IMR-90 (cell line): ENCODE data around the gene ARHGEF17. TPM values are rescaled to one million over a fixed set of nuclear protein-coding genes. Genes with fewer than 3 reads are reported as not detected.

Source experiments
- ATAC-seq: fragments of 200-7000 bp; cut with Tn5 transposase; 2 replicates; pipeline ENCODE4 v1.9.1; 2020; ENCODE audit warnings: low read depth, mild to moderate bottlenecking, moderate library complexity
- BruUV-seq: library from RNA; stranded (reverse); fragments of 400-500 nt; replicated peaks from 2 replicates; lab custom pipeline; 2021; lab: Mats Ljungman, UMichigan
- CTCF ChIA-PET: fragments of 300-600 bp; formaldehyde crosslinking; extraction: SDS; loops from one replicate; lab custom pipeline; 2021; ENCODE audit warnings: antibody characterized with exemption; lab: Yijun Ruan, JAX
- POLR2A ChIA-PET: fragments of 300-600 bp; sonication (Branson Sonifier 250); formaldehyde crosslinking; loops from one replicate; lab custom pipeline; 2022; ENCODE audit warnings: antibody characterized with exemption; ENCODE audit not compliant: unreplicated experiment; lab: Charles Lee
- DNase-seq: peaks from one replicate; pipeline ENCODE4 v3.0.0; 2013
- H2AFZ ChIP-seq: replicated peaks from 2 replicates; pipeline ENCODE3; 2013; ENCODE audit warnings: low read length, mild to moderate bottlenecking; ENCODE audit not compliant: poor library complexity
- H2AK5ac ChIP-seq: 2 replicates; pipeline ENCODE4 v1.6.1; 2013; ENCODE audit warnings: low read depth, low read length, inconsistent platforms
- H2AK9ac ChIP-seq: replicated peaks from 2 replicates; pipeline ENCODE3; 2013; ENCODE audit warnings: mild to moderate bottlenecking, low read depth, low read length, moderate library complexity; ENCODE audit not compliant: poor library complexity
- H2BK120ac ChIP-seq: 2 replicates; pipeline ENCODE4 v1.6.1; 2013; ENCODE audit warnings: low read depth, low read length, inconsistent platforms
- H2BK15ac ChIP-seq: 3 replicates; pipeline ENCODE4 v1.6.1; 2013; ENCODE audit warnings: low read depth, low read length, inconsistent platforms
- H2BK20ac ChIP-seq: 2 replicates; pipeline ENCODE4 v1.6.1; 2013; ENCODE audit warnings: low read depth, mild to moderate bottlenecking, inconsistent platforms, low read length, moderate library complexity
- H2BK5ac ChIP-seq: 2 replicates; pipeline ENCODE4 v1.6.1; 2013; ENCODE audit warnings: mild to moderate bottlenecking, low read depth, low read length, inconsistent platforms; ENCODE audit not compliant: poor library complexity, severe bottlenecking
- H3K14ac ChIP-seq: replicated peaks from 2 replicates; pipeline ENCODE4 v1.6.1; 2013; ENCODE audit warnings: low read depth, low read length, inconsistent platforms
- H3K18ac ChIP-seq: 2 replicates; pipeline ENCODE4 v1.6.1; 2013; ENCODE audit warnings: low read depth, low read length, control low read depth
- H3K23ac ChIP-seq: 2 replicates; pipeline ENCODE4 v1.6.1; 2013; ENCODE audit warnings: low read depth, low read length, inconsistent platforms
- H3K27ac ChIP-seq: 2 replicates; pipeline ENCODE4 v1.5.1; 2013; ENCODE audit warnings: mild to moderate bottlenecking, control low read depth, low read length; ENCODE audit not compliant: insufficient read depth
- H3K27me3 ChIP-seq: 2 replicates; pipeline ENCODE4 v1.6.1; 2013; ENCODE audit warnings: low read length; ENCODE audit not compliant: control insufficient read depth, insufficient read depth
- H3K36me3 ChIP-seq: 2 replicates; pipeline ENCODE4 v1.6.1; 2013; ENCODE audit warnings: low read length, mixed read lengths; ENCODE audit not compliant: control insufficient read depth, insufficient read depth
- H3K4ac ChIP-seq: 2 replicates; pipeline ENCODE4 v1.6.1; 2013; ENCODE audit warnings: low read depth, low read length, inconsistent platforms
- H3K4me1 ChIP-seq: 2 replicates; pipeline ENCODE4 v1.6.1; 2013; ENCODE audit warnings: low read length, mixed read lengths; ENCODE audit not compliant: control insufficient read depth, insufficient read depth
- H3K4me2 ChIP-seq: 2 replicates; pipeline ENCODE4 v1.6.1; 2013; ENCODE audit warnings: low read depth, mild to moderate bottlenecking, control low read depth, low read length, moderate library complexity
- H3K4me3 ChIP-seq: 2 replicates; pipeline ENCODE4 v1.5.1; 2013; ENCODE audit warnings: low read depth, mild to moderate bottlenecking, control low read depth, low read length, moderate library complexity; ENCODE audit not compliant: insufficient read depth
- H3K56ac ChIP-seq: 2 replicates; pipeline ENCODE4 v1.6.1; 2013; ENCODE audit warnings: low read length, inconsistent platforms; ENCODE audit not compliant: insufficient read depth; ENCODE audit errors: extremely low read depth
- H3K79me1 ChIP-seq, 2 experiments: 2 replicates each; pipeline ENCODE4 v1.6.1; 2013; ENCODE audit warnings: low read length in 2 of 2, inconsistent platforms in 1 of 2, low read depth in 1 of 2
- H3K9ac ChIP-seq: 2 replicates; pipeline ENCODE4 v1.6.1; 2013; ENCODE audit warnings: low read depth, low read length, control low read depth
- H3K9me1 ChIP-seq: 2 replicates; pipeline ENCODE4 v1.6.1; 2013; ENCODE audit warnings: low read length, inconsistent platforms; ENCODE audit not compliant: insufficient read depth
- H3K9me3 ChIP-seq: 2 replicates; pipeline ENCODE4 v1.6.1; 2013; ENCODE audit warnings: low read length; ENCODE audit not compliant: control insufficient read depth, insufficient read depth
- H4K20me1 ChIP-seq: 2 replicates; pipeline ENCODE4 v1.6.1; 2013; ENCODE audit warnings: low read length, inconsistent platforms; ENCODE audit not compliant: insufficient read depth
- H4K5ac ChIP-seq: 2 replicates; pipeline ENCODE4 v1.6.1; 2013; ENCODE audit warnings: mild to moderate bottlenecking, low read depth, low read length, control low read depth
- H4K8ac ChIP-seq, 2 experiments: 2 replicates each; pipeline ENCODE4 v1.6.1; 2013; ENCODE audit warnings: low read depth in 2 of 2, low read length in 2 of 2, control low read depth in 1 of 2, inconsistent platforms in 1 of 2
- H4K91ac ChIP-seq: 2 replicates; pipeline ENCODE4 v1.6.1; 2013; ENCODE audit warnings: low read depth, low read length, inconsistent platforms; ENCODE audit not compliant: insufficient read depth
- BHLHE40 ChIP-seq: fragments of 150-350 bp; IDR thresholded peaks from 2 replicates; pipeline ENCODE4 v1.6.1; 2016; ENCODE audit warnings: mild to moderate bottlenecking, low read depth, low read length
- CEBPB ChIP-seq: IDR thresholded peaks from 2 replicates; pipeline ENCODE4 v1.6.1; 2012; ENCODE audit warnings: low read depth, low read length, improper control_type of control experiment
- CHD1 ChIP-seq: IDR thresholded peaks from 2 replicates; pipeline ENCODE4 v1.6.1; 2012; ENCODE audit warnings: low read depth, low read length, improper control_type of control experiment
- CTCF ChIP-seq: conservative IDR thresholded peaks from 2 replicates; pipeline ENCODE4 v1.5.1; 2012; ENCODE audit warnings: mild to moderate bottlenecking, low read depth, low read length, improper control_type of control experiment
- ELK1 ChIP-seq: fragments of 150-350 bp; IDR thresholded peaks from 2 replicates; pipeline ENCODE4 v1.6.1; 2016; ENCODE audit warnings: low read depth, mild to moderate bottlenecking, low read length, moderate library complexity, borderline replicate concordance
- FOS ChIP-seq: fragments of 150-350 bp; IDR thresholded peaks from 2 replicates; pipeline ENCODE4 v1.6.1; 2016; ENCODE audit warnings: low read depth, low read length
- MAFK ChIP-seq: IDR thresholded peaks from 2 replicates; pipeline ENCODE4 v1.6.1; 2012; ENCODE audit warnings: low read depth, low read length, improper control_type of control experiment
- MAZ ChIP-seq: IDR thresholded peaks from 2 replicates; pipeline ENCODE4 v1.6.1; 2012; ENCODE audit warnings: low read depth, mild to moderate bottlenecking, low read length, improper control_type of control experiment, moderate library complexity, borderline replicate concordance
- MXI1 ChIP-seq: IDR thresholded peaks from 2 replicates; pipeline ENCODE4 v1.6.1; 2012; ENCODE audit warnings: low read depth, mild to moderate bottlenecking, low read length, moderate library complexity, borderline replicate concordance
- NFE2L2 ChIP-seq: fragments of 150-350 bp; IDR thresholded peaks from 2 replicates; pipeline ENCODE4 v1.6.1; 2016; ENCODE audit warnings: low read depth, mild to moderate bottlenecking, low read length
- POLR2A ChIP-seq: IDR thresholded peaks from 2 replicates; pipeline ENCODE4 v1.6.1; 2012; ENCODE audit warnings: mild to moderate bottlenecking, low read depth, low read length
- RAD21 ChIP-seq: IDR thresholded peaks from 2 replicates; pipeline ENCODE4 v1.6.1; 2012; ENCODE audit warnings: low read length, improper control_type of control experiment
- RCOR1 ChIP-seq: IDR thresholded peaks from 2 replicates; pipeline ENCODE4 v1.6.1; 2012; ENCODE audit warnings: mild to moderate bottlenecking, low read length, improper control_type of control experiment; ENCODE audit not compliant: insufficient replicate concordance
- RFX5 ChIP-seq: IDR thresholded peaks from 2 replicates; pipeline ENCODE4 v1.8.0; 2012; ENCODE audit warnings: low read depth, mild to moderate bottlenecking, low read length, moderate library complexity
- SMC3 ChIP-seq: fragments of 150-350 bp; IDR thresholded peaks from 2 replicates; pipeline ENCODE4 v1.6.1; 2016; ENCODE audit warnings: low read depth, mild to moderate bottlenecking, antibody characterized with exemption, low read length, moderate library complexity
- USF2 ChIP-seq: fragments of 150-350 bp; IDR thresholded peaks from 2 replicates; pipeline ENCODE4 v1.6.1; 2017; ENCODE audit warnings: mild to moderate bottlenecking, antibody characterized with exemption, low read length, low read depth
- WGBS, 2 experiments: methylation state at CpG; one replicate each; pipeline versions ENCODE4 v1.1.5 to v1.1.7; 2013; ENCODE audit warnings: missing lambda C conversion rate in 2 of 2; ENCODE audit not compliant: insufficient read length in 1 of 2; ENCODE audit errors: extremely low coverage in 2 of 2; 5-methylcytosine and 5-hydroxymethylcytosine counted together
- dilution Hi-C: fragments of 300-500 bp; cut with HindIII; formaldehyde crosslinking; loops from one replicate; pipeline ENCODE4 v1.14.3; 2018; ENCODE audit warnings: low sequenced_read_pairs; ENCODE audit not compliant: unreplicated experiment
- in situ Hi-C: fragments of 300-500 bp; cut with MboI; formaldehyde crosslinking; loops from 3 replicates; pipeline ENCODE4 v1.14.3; 2019; ENCODE audit warnings: low sequenced_read_pairs, inconsistent platforms, mixed read lengths
- intact Hi-C: fragments of 100-400 bp; cut with micrococcal nuclease; formaldehyde crosslinking; loops from 2 replicates; pipeline ENCODE4 v1.10.0; 2022
- polyA plus RNA-seq, 3 experiments: library from polyadenylated mRNA; depleted of rRNA; stranded (reverse); fragments of >200 nt; gene quantifications; 2 replicates each; pipeline ENCODE4 v1.2.3, GENCODE V29; 2012; ENCODE audit warnings: low replicate concordance in 1 of 3
- total RNA-seq: library from RNA; depleted of rRNA; stranded (reverse); fragments of >200 nt; gene quantifications from 2 replicates; pipeline ENCODE4 v1.2.3, GENCODE V29; 2012

The ARHGEF17 gene
- total and polyA plus RNA-seq, 2 of the 4 experiments (the other 2 are of a cell fraction), result 21.7 to 97.7 TPM

- ATAC-seq (no peak), DNase-seq (no peak)
- Histone ChIP-seq H4K20me1 (no peaks in the 10 kb centered on the region), H3K4ac (no peak overlapping the region), H2AK5ac (no peak overlapping the region), H3K4me1 (no peaks in the 10 kb centered on the region), H2BK5ac (no peak overlapping the region), H4K8ac (no peak overlapping the region), H3K14ac (no peak overlapping the region), H2BK15ac (no peak overlapping the region), H2AFZ (no peak overlapping the region), H3K79me1 (no peaks in the 10 kb centered on the region), H3K18ac (no peak overlapping the region), H3K9me1 (no peaks in the 10 kb centered on the region; the same call in 1 of the 2 replicates), H4K5ac (no peak overlapping the region), H2BK120ac (no peak overlapping the region), H3K23ac (no peak overlapping the region), H3K9me3 (no peaks in the 10 kb centered on the region), H2AK9ac (no peak overlapping the region), H3K36me3 (no peaks in the 10 kb centered on the region), H3K27ac (no peak overlapping the region), H2BK20ac (no peak overlapping the region), H3K56ac (no peak overlapping the region), H4K91ac (no peak overlapping the region), H3K9ac (no peak overlapping the region), H3K4me2 (no peak overlapping the region), H3K27me3 (peaks cover 22% of the 10 kb centered on the region), H3K4me3 (no peak overlapping the region)
- intact Hi-C loops (no loop called here), dilution Hi-C loops (no loop called here), in situ Hi-C loops (loop anchor here (10.0 kb wide), 1 partner anchor 556 kb away; no protein-coding TSS in a partner anchor)
- ChIA-PET CTCF (interaction anchor here (0.7 kb wide), 1 partner anchor 356 kb away, joined by 3 read pairs; no protein-coding TSS in a partner anchor), POLR2A (no interaction called here)
- TF ChIP-seq MAZ (no peak), MXI1 (no peak), RCOR1 (no peak), USF2 (no peak), FOS (no peak), POLR2A (no peak), SMC3 (no peak), CTCF (no peak), NFE2L2 (no peak), BHLHE40 (no peak), CEBPB (no peak), RFX5 (no peak), CHD1 (no peak), RAD21 (no peak), MAFK (no peak), ELK1 (no peak)
- 65% methylated on average over 4 of the region's 5 CpGs; no CpG with 5 or more reads in 1 of the 2 experiments for WGBS, 2 experiments
- no TSS peak for BruUV-seq
These were observed 27.4 kb upstream of the ARHGEF17 start for GRCh38 chr11:73280626-73281025.
